ENCODE data around the gene ENC1.

- TF ChIP-seq EZH2 (IDR thresholded peaks at IDR 0.05) (no peak), POLR2AphosphoS5 (IDR thresholded peaks at IDR 0.05; ENCODE audit: borderline replicate concordance, low read depth, low read length) (no peak), FOXP2 (optimal IDR thresholded peaks at IDR 0.05; ENCODE audit: control extremely low read depth, extremely low read length, insufficient read depth) (no peak)
Measured at GRCh38 chr5:74629326-74629725, 11.2 kb downstream of the ENC1 start.
